ENCODE results near the gene HBEGF.

Gene HBEGF

DNA sequence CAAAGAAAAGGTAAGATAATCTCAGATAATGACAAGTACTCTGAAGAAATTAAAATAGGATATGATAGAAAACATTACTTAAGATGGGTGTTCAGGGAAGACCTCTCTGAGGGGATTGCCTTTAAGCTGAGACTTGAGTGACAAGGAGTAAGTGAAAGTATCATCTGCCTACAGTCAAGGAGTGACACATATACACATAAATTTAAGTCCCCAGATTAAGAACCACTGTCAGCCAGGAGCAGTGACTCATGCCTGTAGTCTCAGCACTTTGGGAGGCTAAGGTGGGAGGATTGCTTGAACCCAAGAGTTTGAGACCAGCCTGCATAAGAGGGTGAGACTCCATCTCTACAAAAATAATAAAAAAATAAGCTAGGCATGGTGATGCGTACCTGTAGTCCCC is 35.6 kb upstream of the HBEGF start:
- TF ChIP-seq, protein P1, sequence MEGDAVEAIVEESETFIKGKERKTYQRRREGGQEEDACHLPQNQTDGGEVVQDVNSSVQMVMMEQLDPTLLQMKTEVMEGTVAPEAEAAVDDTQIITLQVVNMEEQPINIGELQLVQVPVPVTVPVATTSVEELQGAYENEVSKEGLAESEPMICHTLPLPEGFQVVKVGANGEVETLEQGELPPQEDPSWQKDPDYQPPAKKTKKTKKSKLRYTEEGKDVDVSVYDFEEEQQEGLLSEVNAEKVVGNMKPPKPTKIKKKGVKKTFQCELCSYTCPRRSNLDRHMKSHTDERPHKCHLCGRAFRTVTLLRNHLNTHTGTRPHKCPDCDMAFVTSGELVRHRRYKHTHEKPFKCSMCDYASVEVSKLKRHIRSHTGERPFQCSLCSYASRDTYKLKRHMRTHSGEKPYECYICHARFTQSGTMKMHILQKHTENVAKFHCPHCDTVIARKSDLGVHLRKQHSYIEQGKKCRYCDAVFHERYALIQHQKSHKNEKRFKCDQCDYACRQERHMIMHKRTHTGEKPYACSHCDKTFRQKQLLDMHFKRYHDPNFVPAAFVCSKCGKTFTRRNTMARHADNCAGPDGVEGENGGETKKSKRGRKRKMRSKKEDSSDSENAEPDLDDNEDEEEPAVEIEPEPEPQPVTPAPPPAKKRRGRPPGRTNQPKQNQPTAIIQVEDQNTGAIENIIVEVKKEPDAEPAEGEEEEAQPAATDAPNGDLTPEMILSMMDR (IDR thresholded peaks at IDR 0.05): no peak

DNA sequence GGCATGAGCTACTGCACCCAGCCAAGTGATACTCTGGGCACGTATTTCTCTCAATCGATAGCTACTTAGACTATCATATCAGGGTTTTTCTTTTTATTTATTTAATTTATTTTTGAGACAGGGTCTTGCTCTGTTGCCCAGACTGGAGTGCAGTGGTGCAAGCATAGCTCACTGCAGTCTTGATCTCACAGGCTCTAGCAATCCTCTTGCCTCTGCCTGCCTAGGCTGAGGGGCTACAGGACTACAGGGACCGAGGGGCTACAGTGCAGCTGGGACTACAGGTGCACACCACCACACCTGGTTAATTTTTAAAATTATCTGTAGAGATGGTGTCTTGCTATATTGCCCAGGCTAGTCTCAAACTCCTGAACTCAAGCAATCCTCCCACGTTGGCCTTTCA is 34.9 kb upstream of the HBEGF start:
- TF ChIP-seq, protein P1 (IDR thresholded peaks at IDR 0.05): no peak

DNA sequence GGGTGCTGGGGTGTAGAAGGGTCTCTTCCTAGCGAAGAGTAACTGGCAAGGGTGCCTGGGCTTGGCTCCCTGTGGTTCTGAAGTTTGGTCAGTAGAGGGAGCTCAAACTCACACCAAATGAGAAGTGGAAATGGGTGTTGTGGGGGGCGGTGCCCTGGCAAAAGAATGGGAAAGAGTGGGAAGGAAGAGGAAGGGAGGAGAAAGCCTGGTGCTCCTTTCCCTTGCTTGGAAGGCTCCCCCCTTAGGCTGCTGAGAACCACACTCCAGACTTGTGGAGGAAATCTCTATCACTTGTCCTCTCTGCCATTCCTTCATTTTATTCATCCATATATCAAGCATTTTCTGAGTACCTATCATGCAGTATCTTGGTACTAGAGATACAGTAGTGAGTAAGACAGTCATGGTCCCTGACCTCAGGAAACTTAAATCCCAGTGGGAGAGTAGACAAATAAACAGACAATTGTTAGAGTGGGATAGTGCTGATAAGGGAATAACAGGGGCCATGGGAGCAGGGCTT is 26.6 kb upstream of the HBEGF start:
- TF ChIP-seq, protein P1 (IDR thresholded peaks at IDR 0.05): peak; percentile 87

GRCh38 chr5:140371356-140372151 is 25.2 kb upstream of the HBEGF start:
- TF ChIP-seq, protein P1 (IDR thresholded peaks at IDR 0.05): no peak

GRCh38 chr5:140367256-140368013 is 21.0 kb upstream of the HBEGF start:
- TF ChIP-seq, protein P1 (IDR thresholded peaks at IDR 0.05): no peak

DNA sequence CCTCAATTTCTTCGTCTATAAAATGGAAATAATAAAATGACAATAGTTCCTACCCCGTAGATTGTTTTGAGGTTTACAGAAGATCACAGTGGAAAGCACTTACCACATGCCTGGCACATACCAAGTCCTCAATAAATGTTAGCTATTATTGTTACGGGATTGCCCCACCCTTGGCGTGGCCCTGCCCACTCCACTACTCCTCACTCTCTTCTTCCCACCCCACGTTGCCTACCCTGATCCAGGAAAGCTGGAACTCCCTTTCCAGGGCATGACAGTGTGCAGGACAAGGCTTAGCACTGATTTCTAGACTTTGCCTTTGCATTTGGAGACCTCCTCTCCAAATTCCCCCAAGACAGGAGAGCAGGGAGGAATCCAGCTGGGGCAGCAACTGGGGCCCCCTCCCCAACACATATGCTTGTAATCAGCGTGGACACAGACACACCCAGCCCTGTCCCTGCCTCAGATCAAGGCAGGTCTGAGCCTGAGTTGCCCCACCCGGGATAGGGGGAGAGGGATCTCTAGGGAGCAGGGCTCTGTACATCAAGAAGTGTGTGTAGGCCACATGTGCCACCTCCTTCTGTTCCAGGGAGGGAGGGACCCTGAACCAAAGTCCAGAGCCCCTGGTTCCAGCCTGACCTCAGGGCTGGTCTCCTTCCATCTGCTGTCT is 20.3 kb upstream of the HBEGF start:
- TF ChIP-seq, protein P1 (IDR thresholded peaks at IDR 0.05): no peak

GRCh38 chr5:140365941-140366340 is 19.5 kb upstream of the HBEGF start:
- TF ChIP-seq, protein P1 (IDR thresholded peaks at IDR 0.05): no peak

Data from LNCAP (cell line).